Hepatocyte (in vitro differentiated cells): ENCODE results near the gene MYOZ2. TPM values are rescaled to one million over a fixed set of nuclear protein-coding genes. Genes with fewer than 3 reads are reported as not detected.

Experiments used
- DNase-seq: peaks from one replicate; pipeline ENCODE4 v3.0.0-alpha.2; 2016; ENCODE audit warnings: low spot score
- H2AFZ ChIP-seq: fragments of 200-600 bp; sonication (generic); 2 replicates; pipeline ENCODE4 v1.6.0; 2016; ENCODE audit warnings: antibody characterized with exemption, mild to moderate bottlenecking
- H3K27ac ChIP-seq: fragments of 200-600 bp; sonication (generic); 2 replicates; pipeline ENCODE4 v1.5.1; 2016; ENCODE audit warnings: mild to moderate bottlenecking
- H3K27me3 ChIP-seq: fragments of 200-600 bp; sonication (generic); 2 replicates; pipeline ENCODE4 v1.6.1; 2016
- H3K36me3 ChIP-seq: fragments of 200-600 bp; sonication (generic); replicated peaks from 2 replicates; pipeline ENCODE4 v1.5.1; 2016; ENCODE audit warnings: low read depth; ENCODE audit not compliant: insufficient read depth
- H3K4me1 ChIP-seq: fragments of 200-600 bp; sonication (generic); 2 replicates; pipeline ENCODE4 v1.5.1; 2016; ENCODE audit warnings: mild to moderate bottlenecking, moderate library complexity; ENCODE audit not compliant: insufficient read depth
- H3K4me2 ChIP-seq: fragments of 200-600 bp; sonication (generic); 2 replicates; pipeline ENCODE4 v1.6.0; 2016
- H3K4me3 ChIP-seq: fragments of 200-600 bp; sonication (generic); 2 replicates; pipeline ENCODE4 v1.5.1; 2016; ENCODE audit warnings: mild to moderate bottlenecking
- H3K79me2 ChIP-seq: fragments of 200-600 bp; sonication (generic); 2 replicates; pipeline ENCODE4 v1.6.0; 2017; ENCODE audit warnings: mild to moderate bottlenecking
- H3K9me2 ChIP-seq: fragments of 200-600 bp; sonication (generic); replicated peaks from 2 replicates; pipeline ENCODE4 v1.6.0; 2017; ENCODE audit warnings: mild to moderate bottlenecking; ENCODE audit not compliant: insufficient read depth
- H3K9me3 ChIP-seq: fragments of 200-600 bp; sonication (generic); 2 replicates; pipeline ENCODE4 v1.5.1; 2016; ENCODE audit warnings: low read depth, mild to moderate bottlenecking
- H4K20me1 ChIP-seq: fragments of 200-600 bp; sonication (generic); 2 replicates; pipeline ENCODE4 v1.6.0; 2016; ENCODE audit warnings: mild to moderate bottlenecking; ENCODE audit not compliant: insufficient read depth, poor library complexity, severe bottlenecking
- CTCF ChIP-seq: fragments of 200-600 bp; sonication (generic); IDR thresholded peaks from 2 replicates; pipeline ENCODE4 v1.5.1; 2016; ENCODE audit warnings: antibody characterized with exemption, mild to moderate bottlenecking; ENCODE audit not compliant: poor library complexity
- EZH2 ChIP-seq: fragments of 200-600 bp; sonication (generic); IDR thresholded peaks from 2 replicates; pipeline ENCODE4 v1.6.1; 2016; ENCODE audit warnings: antibody characterized with exemption, mild to moderate bottlenecking, borderline replicate concordance
- EZH2phosphoT487 ChIP-seq: fragments of 200-600 bp; sonication (generic); IDR thresholded peaks from one replicate; pipeline ENCODE4 v1.6.1; 2018; ENCODE audit warnings: antibody characterized with exemption, mild to moderate bottlenecking, low read depth, moderate library complexity; ENCODE audit not compliant: unreplicated experiment, severe bottlenecking
- WGBS: methylation state at CpG from one replicate; pipeline ENCODE4 v1.1.6; 2016; ENCODE audit warnings: low lambda C conversion rate; ENCODE audit errors: missing lambda C conversion rate; 5-methylcytosine and 5-hydroxymethylcytosine counted together
- polyA plus RNA-seq: library from polyadenylated mRNA; unstranded; fragments of >200 nt; fragmentation: Nextera tagmentation; extraction: Ambion mirVana; gene quantifications from 2 replicates; pipeline ENCODE4 v1.2.1, GENCODE V29; 2016
- total RNA-seq: library from RNA; depleted of rRNA; stranded (reverse); fragments of >200 nt; gene quantifications from 2 replicates; pipeline ENCODE4 v1.2.3, GENCODE V29; 2014

Gene MYOZ2
- total and polyA plus RNA-seq, 2 experiments from 2014 or later = 0.10 TPM; not detected in 1

- H4K20me1 ChIP-seq = no peaks in the 10 kb centered on the region
- no peaks in the 10 kb centered on the region for H3K36me3 ChIP-seq
- no peak overlapping the region for H3K27ac ChIP-seq
- no peaks in the 10 kb centered on the region for H3K79me2 ChIP-seq
- no peaks in the 10 kb centered on the region for H3K4me1 ChIP-seq
- 80% methylated on average over 4 of the region's 4 CpGs for WGBS
- H3K9me2 ChIP-seq = no peaks in the 10 kb centered on the region
- TF ChIP-seq EZH2phosphoT487 = no peak
- TF ChIP-seq EZH2 = no peak
- no peak for TF ChIP-seq CTCF
- H2AFZ ChIP-seq = no peak overlapping the region
- no peaks in the 10 kb centered on the region for H3K27me3 ChIP-seq
- no peaks in the 10 kb centered on the region for H3K9me3 ChIP-seq
- no peak overlapping the region for H3K4me3 ChIP-seq
- no peak for DNase-seq
- no peak overlapping the region for H3K4me2 ChIP-seq
Observed at GRCh38 chr4:119104644-119105273, 30.9 kb upstream of the MYOZ2 start.

- Histone ChIP-seq H4K20me1 (no peaks in the 10 kb centered on the region), H3K4me1 (no peaks in the 10 kb centered on the region), H2AFZ (no peak overlapping the region), H3K4me3 (no peak overlapping the region), H3K79me2 (no peaks in the 10 kb centered on the region), H3K36me3 (no peaks in the 10 kb centered on the region), H3K27ac (no peak overlapping the region), H3K9me3 (no peaks in the 10 kb centered on the region), H3K27me3 (no peaks in the 10 kb centered on the region), H3K4me2 (no peak overlapping the region), H3K9me2 (no peaks in the 10 kb centered on the region)
- no peak for DNase-seq
- TF ChIP-seq EZH2 = no peak
- 97% methylated on average over 1 of the region's 1 CpG for WGBS
Observed at GRCh38 chr4:119105605-119106004, 30.0 kb upstream of the MYOZ2 start.

- Histone ChIP-seq H3K4me3 (no peak overlapping the region), H3K4me1 (no peaks in the 10 kb centered on the region), H3K9me2 (no peaks in the 10 kb centered on the region), H3K36me3 (no peaks in the 10 kb centered on the region), H4K20me1 (no peaks in the 10 kb centered on the region), H3K27ac (no peak overlapping the region), H3K27me3 (no peaks in the 10 kb centered on the region), H3K9me3 (no peaks in the 10 kb centered on the region), H3K79me2 (no peaks in the 10 kb centered on the region), H3K4me2 (no peak overlapping the region), H2AFZ (no peak overlapping the region)
- DNase-seq = no peak
- TF ChIP-seq CTCF (no peak), EZH2phosphoT487 (no peak), EZH2 (no peak)
- 80% methylated on average over 4 of the region's 4 CpGs for WGBS
Observed at GRCh38 chr4:119106036-119107000, 29.3 kb upstream of the MYOZ2 start.

- no peak overlapping the region for H2AFZ ChIP-seq
- no peaks in the 10 kb centered on the region for H3K36me3 ChIP-seq
- no peaks in the 10 kb centered on the region for H3K9me3 ChIP-seq
- H3K27me3 ChIP-seq = no peaks in the 10 kb centered on the region
- 97% methylated on average over 2 of the region's 2 CpGs for WGBS
- no peaks in the 10 kb centered on the region for H3K9me2 ChIP-seq
- H3K4me3 ChIP-seq = no peak overlapping the region
- no peak for TF ChIP-seq CTCF
- TF ChIP-seq EZH2 = no peak
- TF ChIP-seq EZH2phosphoT487 = no peak
- H3K79me2 ChIP-seq = no peaks in the 10 kb centered on the region
- DNase-seq = no peak
- H3K27ac ChIP-seq = no peak overlapping the region
- H3K4me1 ChIP-seq = no peaks in the 10 kb centered on the region
- no peaks in the 10 kb centered on the region for H4K20me1 ChIP-seq
- H3K4me2 ChIP-seq = no peak overlapping the region
Observed at GRCh38 chr4:119110121-119110520, 25.5 kb upstream of the MYOZ2 start.
